GM18511 (cell line): ENCODE results near the gene TMEM86A.
"Not testable (repeated sequence)": the region's sequence is repeated elsewhere in the genome, so short reads cannot be mapped to it uniquely, and the experiment has no call there.

ENCODE experiments used
- ATAC-seq: cut with Tn5 transposase; IDR thresholded peaks from one replicate; pipeline ENCODE4 v1.9.1; 2021; ENCODE audit warnings: mild to moderate bottlenecking, moderate library complexity; ENCODE audit not compliant: unreplicated experiment

Gene TMEM86A, protein sequence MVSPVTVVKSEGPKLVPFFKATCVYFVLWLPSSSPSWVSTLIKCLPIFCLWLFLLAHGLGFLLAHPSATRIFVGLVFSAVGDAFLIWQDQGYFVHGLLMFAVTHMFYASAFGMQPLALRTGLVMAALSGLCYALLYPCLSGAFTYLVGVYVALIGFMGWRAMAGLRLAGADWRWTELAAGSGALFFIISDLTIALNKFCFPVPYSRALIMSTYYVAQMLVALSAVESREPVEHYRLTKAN

DNA sequence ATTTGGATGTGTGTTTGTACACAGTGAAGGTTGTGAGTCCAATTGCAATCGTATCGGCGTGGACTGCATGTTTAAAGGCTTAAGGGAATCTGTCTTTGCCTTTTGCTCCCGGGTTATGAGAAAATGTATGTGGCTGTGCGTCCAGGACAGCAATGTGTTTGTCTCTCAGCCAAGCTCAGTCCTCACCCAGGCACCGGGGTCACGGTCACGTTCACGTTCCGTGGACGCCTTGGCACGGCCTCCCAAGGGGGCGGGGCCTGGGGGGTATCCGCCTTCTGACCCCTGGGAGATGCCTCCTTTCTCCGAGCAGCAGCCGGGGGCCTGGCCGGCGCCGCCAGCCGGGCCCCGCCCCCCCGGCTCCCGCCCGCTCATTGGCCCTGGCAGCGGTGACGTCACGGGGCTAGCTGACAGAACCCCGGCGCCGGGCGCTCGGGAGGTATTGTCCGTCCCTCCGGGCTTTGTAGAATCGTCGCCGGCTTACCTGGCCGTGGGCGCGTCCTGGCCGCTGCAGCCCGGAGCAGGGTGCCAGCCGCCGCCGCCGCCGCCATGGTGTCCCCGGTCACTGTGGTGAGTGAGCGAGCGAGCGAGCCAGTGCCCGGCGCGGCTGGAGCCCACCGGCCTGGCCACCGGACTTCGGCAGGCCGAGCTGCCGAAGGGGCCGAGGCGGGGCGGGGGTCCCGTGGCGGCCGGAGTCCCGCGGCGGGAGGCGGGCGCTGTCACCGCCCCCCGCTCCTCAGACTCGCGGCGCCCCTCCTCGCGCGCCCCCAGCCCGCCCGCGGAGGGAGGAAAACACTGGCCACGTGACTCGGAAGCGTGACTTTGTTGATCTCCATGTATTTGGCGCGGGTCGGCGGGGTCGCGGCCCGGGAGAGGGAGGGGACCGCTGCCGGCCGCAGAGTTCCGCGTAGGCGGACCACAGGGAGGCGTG, at the start of gene TMEM86A:
Gene TMEM86A (plus strand): TSS at position 439 of the 928 bp plus-strand sequence. CDS start 108 bp downstream, at position 547.
- ATAC-seq = peak; percentile 96

DNA sequence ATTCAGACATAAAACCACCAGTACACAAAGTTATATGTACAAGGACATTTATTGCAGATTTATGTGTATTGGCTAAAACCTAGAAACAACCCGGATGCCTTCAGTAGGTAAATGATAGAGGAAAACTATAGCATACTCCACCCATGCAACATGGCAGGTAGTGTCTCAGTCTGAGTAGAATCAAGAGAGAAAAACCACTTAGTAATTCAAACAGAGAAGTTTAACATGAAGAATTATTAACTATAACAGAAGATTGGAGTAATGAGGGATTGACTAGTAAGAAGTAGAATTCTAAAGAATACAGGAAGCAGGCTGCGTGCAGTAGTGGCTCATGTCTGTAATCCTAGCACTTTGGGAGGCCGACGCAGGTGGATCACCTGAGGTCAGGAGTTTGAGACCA, 48.2 kb upstream of the TMEM86A start:
- ATAC-seq = no peak

DNA sequence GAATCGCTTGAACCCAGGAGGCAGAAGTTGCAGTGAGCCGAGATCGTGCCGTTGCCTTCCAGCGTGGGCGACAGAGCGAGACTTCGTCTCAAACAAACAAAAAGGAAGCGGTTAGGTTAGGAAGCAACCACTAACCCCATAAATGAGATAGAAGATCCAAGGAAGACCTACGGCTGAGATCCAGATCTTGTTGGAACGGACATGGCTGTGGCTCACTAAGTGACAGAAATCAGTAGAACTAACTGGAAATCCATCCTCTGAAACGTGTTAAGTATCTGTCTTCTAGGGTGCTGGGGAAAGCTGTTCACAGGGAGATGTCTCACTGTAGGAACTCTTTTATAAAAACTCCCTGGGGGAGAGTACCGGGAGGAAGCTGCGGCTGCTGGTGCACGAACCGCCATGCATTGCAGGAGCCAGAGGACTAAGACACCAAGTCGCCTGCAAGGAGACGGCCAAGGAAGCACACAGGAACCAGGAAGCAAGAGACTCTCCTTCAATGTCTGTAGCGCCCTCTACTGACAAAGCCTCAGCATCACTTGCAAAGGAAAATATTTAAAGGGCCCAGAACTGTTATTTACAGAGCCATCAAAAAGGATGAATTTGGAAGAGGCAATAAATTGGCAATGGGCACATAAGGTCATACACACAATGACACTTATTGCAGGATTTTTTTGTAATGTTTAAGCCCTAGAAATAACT, 47.6 kb upstream of the TMEM86A start:
- ATAC-seq = no peak

DNA sequence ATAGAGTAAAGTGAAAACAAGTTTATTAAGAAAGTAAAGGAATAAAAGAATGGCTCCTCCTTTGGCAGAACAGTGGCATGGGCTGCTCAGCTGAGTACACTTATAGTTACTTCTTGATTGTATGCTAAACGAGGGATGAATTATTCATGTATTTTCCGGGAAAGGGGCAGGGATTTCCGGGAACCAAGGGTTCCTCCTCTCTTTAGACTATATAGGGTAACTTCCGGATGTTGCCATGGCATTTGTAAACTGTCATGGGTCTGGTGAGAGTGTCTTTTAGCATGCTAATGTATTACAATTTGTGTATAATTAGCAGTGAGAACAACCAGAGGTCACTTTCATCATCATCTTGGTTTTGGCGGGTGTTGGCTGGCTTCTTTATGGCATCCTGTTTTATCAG, 40.9 kb upstream of the TMEM86A start:
- no peak for ATAC-seq

DNA sequence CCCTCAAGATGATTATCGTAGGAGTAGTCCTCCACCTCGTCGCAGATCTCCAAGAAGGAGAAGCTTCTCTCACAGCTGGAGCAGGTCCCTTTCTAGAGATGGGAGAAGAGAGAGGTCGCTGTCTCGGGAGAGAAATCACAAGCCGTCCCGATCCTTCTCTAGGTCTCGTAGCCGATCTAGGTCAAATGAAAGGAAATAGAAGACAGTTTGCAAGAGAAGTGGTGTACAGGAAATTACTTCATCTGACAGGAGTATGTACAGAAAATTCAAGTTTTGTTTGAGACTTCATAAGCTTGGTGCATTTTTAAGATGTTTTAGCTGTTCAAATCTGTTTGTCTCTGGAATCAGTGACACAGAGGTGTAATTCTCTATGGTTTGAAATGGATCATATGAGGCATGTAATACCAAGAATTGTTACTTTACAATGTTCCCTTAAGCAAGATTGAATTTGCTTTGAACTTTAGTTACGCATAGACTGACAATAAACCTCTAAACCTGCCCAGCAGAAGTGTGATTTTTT, 33.2 kb upstream of the TMEM86A start:
- not testable (repeated sequence) for ATAC-seq

DNA sequence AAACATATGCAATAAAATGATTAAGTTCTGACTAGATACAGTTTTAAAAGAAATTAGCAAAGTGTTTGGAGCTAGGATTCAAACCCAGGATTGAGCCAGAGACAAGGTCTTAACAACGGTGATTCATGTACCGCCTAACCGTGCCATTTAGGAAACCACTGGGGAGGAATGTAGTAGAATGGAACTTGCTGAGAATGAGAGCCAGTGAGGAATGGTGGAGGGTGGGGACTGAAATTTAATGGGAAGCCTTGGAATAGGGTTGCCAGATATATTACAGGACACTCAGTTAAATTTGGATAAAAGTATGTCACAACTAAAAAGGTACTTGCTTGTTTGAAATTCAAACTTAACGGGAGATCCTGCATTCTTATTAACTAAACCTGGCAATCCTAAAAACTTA, 30.4 kb upstream of the TMEM86A start:
- ATAC-seq = no peak

DNA sequence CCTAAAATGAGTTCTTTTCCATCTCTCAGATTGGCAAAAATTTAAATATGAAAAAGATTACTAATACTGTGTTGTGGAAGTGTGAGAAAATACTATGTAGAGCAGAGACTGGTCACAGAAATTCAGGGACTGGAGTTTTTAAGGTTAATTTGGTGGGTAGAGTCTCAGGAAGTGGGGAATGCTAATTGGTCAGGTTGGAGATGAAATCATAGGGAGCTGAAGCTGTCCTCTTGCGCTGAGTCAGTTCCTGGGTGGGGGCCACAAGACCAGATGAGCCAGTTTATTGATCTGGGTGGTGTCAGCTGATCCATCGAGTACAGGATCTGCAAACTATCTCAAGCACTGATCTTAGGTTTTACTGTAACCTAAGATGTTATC, 29.4 kb upstream of the TMEM86A start:
- ATAC-seq = no peak

DNA sequence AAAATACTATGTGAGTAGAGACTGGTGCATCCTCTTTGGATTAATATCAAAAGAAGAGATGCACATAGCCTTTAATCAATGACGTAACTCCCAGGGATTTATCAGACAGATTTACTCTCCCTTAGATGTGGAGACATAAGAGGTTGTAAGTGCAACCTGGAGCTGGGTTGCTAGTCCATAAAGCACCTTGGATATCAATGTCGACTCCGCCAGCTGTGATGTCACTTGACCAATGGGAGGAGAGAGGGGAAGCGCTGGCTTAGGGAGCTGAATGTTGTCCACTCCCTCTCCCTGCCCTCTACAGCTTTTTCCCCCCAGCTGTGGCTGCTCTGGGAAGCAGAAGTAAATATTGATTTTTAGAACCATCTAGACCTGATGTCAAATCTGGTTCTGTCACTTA, 28.9 kb upstream of the TMEM86A start:
- no peak for ATAC-seq

DNA sequence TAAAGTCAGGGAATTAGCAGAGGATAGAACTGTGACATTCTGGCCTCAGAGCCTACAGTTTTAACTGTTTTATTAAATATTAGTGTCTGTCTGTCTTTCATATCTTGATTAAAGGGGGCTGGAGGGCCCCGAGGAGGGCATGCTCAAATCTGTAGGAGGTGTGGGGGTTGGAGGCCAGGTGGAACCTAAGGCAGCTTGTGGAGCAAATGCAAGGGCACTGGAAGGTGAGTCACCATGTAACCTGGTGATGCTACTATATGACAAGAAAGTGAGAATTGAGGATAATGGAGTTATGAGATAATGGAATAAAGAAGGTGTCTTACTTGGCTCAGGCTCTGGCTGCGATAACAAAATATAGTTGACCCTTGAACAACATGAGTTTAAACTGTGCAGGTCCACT, 27.3 kb upstream of the TMEM86A start:
- ATAC-seq = no peak

DNA sequence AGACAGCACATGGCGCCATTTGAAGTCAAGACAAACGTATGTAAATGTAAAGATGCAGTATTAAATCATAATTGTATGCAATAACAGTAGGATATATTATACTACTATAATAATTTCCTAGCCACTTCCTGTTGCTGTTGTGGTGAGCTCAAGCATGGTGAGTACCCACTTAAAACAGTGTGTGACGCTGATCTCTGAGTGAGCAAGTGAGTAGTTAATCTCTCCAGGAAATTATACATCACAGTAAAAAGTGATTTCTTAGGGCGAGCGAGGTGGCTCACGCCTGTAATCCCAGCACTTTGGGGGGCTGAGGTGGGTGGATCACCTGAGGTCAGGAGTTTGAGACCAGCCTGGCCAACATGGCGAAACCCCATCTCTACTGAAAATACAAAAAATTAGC, 26.4 kb upstream of the TMEM86A start:
- ATAC-seq = not testable (repeated sequence)

DNA sequence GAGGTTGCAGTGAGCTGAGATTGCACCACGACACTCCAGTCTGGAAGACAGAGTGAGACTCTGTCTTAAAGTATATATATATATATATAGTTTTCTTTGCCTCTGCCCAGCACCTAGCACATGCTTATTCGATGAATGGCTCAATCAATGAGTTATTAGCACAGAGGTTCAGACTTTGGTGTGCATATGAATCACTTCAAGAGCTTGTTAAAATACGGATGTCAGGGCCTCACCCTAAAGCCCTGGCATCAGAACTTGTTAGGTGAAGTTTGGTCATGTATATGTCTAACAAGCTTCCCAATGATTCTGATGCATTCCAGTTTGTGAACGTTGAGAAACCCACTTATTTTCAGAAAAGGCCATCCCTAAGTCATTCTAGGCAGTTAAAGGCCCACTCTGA, 21.8 kb upstream of the TMEM86A start:
- no peak for ATAC-seq

DNA sequence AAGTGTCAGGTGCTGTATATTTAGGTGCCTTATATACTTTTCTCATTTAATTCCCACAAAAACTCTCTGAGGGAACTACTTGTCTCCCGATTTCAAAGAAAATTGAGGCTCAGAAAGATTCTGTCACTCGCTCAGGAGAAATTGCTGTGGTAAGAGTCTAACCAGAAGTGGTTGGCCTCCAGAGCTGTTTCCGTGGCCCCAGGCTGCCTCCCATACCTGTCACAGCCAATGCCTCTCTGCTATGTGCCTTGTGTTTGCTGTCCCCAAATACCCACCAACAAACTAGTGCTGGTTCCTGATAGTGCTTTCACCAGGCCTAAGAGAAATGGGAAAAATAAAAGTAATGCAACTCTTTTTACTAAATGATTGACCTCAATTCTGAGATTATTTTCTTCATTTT, 21.0 kb upstream of the TMEM86A start:
- ATAC-seq = no peak

DNA sequence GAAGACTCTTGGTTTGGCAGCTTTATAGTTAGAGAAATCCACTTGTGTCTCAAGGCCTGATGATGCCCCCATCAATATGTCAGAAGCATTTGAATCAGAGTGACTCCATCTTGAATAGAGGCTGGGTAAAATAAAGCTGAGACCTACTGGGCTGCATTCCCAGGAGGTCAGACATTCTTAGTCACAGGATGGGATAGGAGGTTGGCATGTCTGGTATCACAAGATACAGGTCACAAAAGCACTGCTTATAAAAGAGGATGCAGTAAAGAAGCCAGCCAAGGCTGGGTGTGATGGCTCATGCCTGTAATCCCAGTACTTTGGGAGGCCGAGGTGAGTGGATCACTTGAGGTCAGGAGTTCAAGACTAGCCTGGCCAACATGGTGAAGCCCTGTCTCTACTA, 16.6 kb upstream of the TMEM86A start:
- ATAC-seq = not testable (repeated sequence)

DNA sequence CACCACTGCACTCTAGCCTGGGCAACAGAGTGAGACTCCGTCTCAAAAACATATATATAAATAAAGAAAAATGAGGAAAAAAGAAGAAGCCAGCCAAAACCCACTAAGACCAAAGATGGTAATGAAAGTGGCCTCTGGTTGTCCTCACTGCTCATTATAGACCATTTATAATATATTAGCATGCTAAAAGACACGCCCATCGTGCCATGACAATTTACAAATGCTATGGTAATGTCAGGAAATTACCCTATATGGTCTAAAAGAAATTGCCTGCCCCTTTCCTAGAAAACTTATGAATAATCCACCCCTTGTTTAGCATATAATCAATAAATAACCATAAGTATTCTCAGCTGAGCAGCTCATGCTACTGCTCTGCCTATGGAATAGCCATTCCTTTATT, 16.1 kb upstream of the TMEM86A start:
- ATAC-seq = no peak

DNA sequence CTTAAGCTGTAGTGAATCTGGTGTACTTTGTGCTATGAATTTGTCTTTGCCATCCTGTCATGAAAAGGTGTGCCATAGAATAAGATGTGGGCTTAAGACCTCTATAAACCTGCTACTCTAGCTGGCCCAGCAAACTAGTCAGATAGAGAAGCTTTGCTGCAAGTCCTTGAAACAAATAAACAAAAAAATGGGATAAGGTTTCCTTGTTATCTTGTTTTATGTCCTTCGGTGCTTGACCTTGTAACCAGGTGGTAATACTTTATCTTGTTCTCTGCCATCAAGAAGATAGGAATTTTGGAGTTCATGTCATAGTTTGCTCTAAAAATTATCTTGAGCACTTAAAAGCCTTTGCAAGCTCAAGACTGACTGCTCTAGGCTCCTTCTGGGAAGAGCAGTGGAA, 14.3 kb upstream of the TMEM86A start:
- ATAC-seq = no peak

DNA sequence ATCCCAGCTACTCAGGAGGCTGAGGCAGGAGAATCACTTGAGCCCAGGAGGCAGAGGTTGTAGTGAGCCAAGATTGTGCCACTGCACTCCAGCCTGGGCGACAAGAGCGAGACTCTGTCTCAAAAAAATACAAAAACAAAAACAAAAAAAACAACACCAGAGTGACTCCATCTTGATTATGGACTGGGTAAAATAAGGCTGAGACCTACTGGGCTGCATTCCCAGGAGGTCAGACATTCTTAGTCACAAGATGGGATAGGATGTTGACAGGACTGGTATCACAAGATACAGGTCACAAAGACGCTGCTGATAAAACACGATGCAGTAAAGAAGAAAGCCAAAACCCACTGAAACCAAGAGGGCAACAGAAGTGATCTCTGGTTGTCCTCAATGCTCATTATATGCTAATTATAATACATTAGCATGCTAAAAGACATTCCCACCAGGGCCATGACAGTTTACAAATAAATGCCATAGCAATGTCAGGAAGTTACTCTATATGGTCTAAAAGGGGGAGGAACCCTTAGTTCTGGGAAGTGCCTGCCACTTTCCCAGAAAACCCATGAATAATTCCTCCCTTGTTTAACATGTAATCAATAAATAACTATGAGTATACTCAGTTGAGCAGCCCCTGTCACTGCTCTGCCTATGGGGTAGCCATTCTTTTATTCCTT, 7.0 kb upstream of the TMEM86A start:
- not testable (repeated sequence) for ATAC-seq

DNA sequence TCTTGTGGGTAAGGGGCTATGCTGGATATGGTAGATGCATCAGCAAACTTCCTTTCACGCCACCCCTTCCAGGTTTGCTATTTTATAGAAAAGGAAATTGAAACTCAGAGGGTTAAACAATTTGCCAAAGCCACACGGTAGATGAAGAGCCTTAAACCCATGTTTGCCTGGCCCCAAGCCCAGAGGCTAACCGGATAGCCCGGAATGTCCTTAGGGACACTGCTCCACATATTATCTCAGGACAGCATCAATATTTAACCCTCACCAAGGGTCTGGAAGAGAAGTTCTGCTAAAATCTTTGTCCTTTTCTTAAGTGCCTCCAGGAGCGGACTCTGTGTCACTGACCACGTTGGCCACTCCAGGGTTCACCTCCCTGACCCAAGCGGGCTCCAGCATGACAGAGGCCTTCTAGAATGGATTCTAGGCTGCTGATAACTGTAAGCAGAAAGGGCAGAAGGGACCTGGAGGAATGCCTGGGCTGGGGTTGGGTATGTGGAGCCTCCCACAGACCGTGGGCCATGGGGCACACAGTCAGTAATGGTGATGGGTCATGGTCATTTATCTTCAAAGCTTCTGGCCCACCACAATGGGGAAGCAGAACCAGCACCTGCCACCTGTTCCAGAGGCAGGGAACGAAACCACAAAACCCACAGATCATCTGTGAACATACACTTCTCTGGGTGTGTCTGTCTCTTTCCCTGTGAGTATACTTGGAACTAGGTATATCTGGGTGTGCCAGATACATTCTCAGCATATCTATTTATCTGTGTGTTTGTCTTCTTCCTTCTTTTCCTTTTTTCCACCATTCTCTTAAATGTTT, 5.4 kb upstream of the TMEM86A start:
- no peak for ATAC-seq

DNA sequence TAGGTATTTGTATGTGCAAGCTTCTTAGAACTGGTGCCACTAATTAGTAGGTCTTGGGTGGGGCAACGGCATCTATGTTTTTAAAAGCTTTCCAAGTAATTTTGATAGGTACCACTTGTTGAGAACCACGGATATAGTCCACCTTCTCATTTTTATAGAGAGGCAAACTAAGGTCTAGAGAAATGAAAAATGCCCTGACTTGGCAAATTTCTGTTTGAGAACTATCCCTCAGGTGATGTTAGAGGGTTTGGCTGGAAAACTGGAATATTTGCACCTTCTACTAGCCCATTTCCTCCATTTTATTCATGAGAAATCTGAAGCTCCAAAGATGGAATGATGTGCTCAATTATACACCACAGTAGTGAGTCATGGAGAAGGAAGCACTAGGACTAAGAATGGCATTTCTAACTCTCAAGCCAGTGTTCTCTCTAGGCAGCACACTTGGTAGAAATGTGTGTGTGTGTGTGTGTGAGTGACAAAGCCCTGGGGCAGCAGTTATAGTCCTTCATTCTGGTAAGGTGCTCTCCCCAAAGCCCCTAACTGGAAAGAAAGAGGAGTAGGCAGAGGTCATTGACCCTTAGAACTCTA, 1.8 kb upstream of the TMEM86A start:
- ATAC-seq = no peak

DNA sequence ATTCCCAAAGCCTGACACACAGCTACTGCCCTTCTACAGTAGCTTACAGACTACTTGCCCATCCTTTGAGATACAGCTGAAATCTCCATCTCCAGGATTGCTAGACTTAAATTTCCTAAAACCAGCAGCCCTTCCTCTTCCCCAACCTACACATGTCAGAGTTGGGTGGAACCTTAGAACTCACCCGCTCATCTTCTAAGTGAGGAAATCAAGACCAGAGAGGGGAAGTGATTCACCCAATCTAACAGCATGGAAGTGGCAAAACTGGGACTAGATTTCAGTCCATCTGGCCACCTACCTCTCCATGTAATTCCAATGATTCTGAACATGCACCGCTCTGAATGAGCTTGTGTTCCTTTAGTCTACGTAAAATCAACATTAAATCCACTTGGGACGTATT, 1.0 kb upstream of the TMEM86A start:
- no peak for ATAC-seq

DNA sequence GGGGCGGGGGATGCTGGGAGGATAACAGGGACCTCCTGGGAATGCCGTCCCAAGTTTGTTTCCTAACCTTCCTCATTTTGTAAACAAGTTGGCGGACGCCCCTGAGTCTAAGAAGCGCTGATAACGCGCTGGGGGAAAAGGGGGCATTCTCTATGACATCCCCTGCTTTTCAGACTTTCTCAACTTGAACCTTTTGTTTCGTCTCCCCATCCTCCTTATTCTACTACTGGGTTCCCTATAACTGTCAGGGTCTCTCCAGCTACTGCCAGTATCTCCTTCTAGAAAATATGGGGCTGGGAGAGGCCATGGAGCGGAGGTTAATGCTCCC, 654 bp downstream of the TMEM86A start:
- ATAC-seq = no peak
